Nephron progenitor cell (in vitro differentiated cells): ENCODE data around the gene RNF126.

Experiments
- DNase-seq: peaks from one replicate; pipeline ENCODE4 v3.0.0; 2021
- H3K27ac Mint-ChIP-seq: 2 replicates; pipeline ENCODE4 v1.8.0; 2021; ENCODE audit warnings: mild to moderate bottlenecking, moderate library complexity, mixed read lengths
- H3K27me3 Mint-ChIP-seq: 2 replicates; pipeline ENCODE4 v1.8.0; 2021; ENCODE audit warnings: mild to moderate bottlenecking, low read depth, mixed read lengths; ENCODE audit not compliant: poor library complexity
- H3K36me3 Mint-ChIP-seq: 2 replicates; pipeline ENCODE4 v1.8.0; 2021; ENCODE audit warnings: low read depth, mixed read lengths
- H3K4me1 Mint-ChIP-seq: 2 replicates; pipeline ENCODE4 v1.8.0; 2021; ENCODE audit warnings: mixed read lengths
- H3K4me3 Mint-ChIP-seq: 2 replicates; pipeline ENCODE4 v1.8.0; 2021; ENCODE audit warnings: mild to moderate bottlenecking, moderate library complexity, mixed read lengths
- H3K9me3 Mint-ChIP-seq: 2 replicates; pipeline ENCODE4 v1.8.0; 2021; ENCODE audit warnings: mild to moderate bottlenecking, moderate library complexity, mixed read lengths
- TF ChIP-seq, protein P1 (sequence below): fragments of 200-600 bp; sonication (generic); IDR thresholded peaks from 2 replicates; pipeline ENCODE4 v1.5.0; 2021; ENCODE audit warnings: antibody characterized with exemption

RNF126 gene

DNA sequence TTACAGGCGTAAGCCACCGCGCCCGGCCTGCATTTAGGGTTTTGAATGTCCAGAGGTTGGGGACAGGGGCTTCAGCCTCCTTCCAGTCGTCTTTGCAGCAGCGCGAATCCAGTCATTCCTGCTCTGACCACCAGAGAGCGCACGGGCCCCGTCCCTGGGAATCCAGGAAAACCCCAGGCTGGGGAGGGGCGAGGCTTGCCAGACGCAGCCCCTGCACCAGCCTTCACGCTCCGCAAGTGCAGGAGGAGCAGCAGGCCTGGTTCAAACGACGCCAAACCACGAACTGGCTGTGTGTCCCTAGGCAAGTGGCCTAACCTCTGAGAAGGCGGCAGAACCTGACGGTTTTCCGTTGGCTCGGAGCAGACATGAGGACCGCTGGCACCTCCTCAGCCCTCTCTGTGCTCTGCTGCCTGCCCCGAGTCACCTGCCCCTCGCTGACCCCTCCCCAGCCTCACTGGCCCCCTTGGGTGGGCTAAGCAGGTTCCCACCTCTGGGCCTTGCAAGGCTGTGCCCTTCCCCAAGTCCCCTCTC lies 2.0 kb upstream of the RNF126 start:
- peak overlapping the region; percentile 56 for H3K4me3 Mint-ChIP-seq
- TF ChIP-seq, protein P1, sequence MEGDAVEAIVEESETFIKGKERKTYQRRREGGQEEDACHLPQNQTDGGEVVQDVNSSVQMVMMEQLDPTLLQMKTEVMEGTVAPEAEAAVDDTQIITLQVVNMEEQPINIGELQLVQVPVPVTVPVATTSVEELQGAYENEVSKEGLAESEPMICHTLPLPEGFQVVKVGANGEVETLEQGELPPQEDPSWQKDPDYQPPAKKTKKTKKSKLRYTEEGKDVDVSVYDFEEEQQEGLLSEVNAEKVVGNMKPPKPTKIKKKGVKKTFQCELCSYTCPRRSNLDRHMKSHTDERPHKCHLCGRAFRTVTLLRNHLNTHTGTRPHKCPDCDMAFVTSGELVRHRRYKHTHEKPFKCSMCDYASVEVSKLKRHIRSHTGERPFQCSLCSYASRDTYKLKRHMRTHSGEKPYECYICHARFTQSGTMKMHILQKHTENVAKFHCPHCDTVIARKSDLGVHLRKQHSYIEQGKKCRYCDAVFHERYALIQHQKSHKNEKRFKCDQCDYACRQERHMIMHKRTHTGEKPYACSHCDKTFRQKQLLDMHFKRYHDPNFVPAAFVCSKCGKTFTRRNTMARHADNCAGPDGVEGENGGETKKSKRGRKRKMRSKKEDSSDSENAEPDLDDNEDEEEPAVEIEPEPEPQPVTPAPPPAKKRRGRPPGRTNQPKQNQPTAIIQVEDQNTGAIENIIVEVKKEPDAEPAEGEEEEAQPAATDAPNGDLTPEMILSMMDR: peak; percentile 90
- no peaks in the 10 kb centered on the region for H3K36me3 Mint-ChIP-seq
- peaks cover 18% of the 10 kb centered on the region for H3K4me1 Mint-ChIP-seq
- H3K27ac Mint-ChIP-seq: no peak overlapping the region
- H3K27me3 Mint-ChIP-seq: peaks cover 4% of the 10 kb centered on the region
- DNase-seq: peak; percentile 97
- H3K9me3 Mint-ChIP-seq: peaks cover 24% of the 10 kb centered on the region

DNA sequence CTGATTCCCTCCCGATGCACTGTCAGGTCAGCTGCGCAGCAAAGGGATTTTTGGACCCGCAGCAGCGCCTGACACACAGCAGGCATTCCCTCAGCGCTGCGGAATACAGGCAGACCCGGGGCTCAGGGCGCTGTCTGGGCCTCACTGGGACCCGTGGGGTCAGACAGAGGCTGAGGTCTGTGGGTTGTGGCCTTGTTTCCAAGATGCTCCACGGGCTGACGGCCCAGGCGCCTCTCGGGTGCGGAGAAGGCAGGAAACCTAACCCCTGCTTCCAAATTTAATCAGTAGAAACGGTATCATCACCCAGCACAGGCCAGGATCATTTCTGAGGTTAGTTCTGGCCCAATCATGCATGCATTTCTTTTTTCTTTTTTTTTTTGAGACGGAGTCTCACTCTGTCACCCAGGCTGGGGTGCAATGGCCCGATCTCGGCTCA lies 686 bp upstream of the RNF126 start:
- peaks cover 17% of the 10 kb centered on the region for H3K9me3 Mint-ChIP-seq
- TF ChIP-seq, protein P1: no peak
- no peak for DNase-seq
- H3K27me3 Mint-ChIP-seq: peaks cover 4% of the 10 kb centered on the region
- no peak overlapping the region for H3K27ac Mint-ChIP-seq
- peak overlapping the region; percentile 80 for H3K4me3 Mint-ChIP-seq
- no peaks in the 10 kb centered on the region for H3K36me3 Mint-ChIP-seq
- peaks cover 24% of the 10 kb centered on the region for H3K4me1 Mint-ChIP-seq

DNA sequence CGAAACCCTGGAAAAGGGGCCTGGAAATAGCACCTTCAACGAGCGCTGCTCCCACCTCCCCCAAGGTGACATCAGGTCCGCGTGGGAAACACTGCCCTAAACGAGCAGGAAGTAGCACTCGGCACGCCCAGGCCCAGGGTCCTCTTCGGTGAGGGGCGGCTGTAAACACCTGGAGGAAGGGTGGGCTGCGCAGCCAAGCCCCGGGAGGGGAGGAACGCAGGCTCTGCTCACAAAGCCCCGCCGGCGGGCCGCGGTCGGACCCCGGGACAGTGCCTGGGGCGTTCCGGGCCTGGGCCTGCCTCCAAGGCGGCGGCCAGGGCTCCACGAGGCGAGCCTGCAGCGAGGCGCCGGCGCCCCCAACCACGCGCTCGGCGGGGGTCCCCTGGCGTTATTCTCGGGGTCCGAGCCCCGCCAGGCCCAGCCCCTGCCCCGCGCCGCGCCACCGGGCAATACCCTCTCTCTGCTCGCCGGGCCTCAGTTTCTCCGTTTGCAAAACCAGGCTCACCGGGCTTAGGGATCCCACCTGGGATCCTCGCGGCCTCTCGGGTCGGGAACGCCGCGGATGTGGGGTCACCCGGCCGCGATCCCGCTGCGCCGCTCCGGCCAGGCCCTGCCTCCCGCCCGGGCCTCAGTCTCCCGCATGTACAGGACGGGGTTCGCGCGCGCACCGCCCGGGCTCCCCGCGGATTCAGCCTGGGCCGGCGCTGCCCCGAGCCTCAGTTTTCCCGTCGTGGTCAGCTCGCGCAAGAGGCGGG lies 630 bp downstream of the RNF126 start:
- TF ChIP-seq, protein P1: no peak
- H3K36me3 Mint-ChIP-seq: no peaks in the 10 kb centered on the region
- H3K9me3 Mint-ChIP-seq: peaks cover 8% of the 10 kb centered on the region
- peaks cover 4% of the 10 kb centered on the region for H3K27me3 Mint-ChIP-seq
- DNase-seq: peak; percentile 46
- peaks cover 24% of the 10 kb centered on the region for H3K4me1 Mint-ChIP-seq
- peak overlapping the region; percentile 79 for H3K4me3 Mint-ChIP-seq
- H3K27ac Mint-ChIP-seq: no peak overlapping the region

DNA sequence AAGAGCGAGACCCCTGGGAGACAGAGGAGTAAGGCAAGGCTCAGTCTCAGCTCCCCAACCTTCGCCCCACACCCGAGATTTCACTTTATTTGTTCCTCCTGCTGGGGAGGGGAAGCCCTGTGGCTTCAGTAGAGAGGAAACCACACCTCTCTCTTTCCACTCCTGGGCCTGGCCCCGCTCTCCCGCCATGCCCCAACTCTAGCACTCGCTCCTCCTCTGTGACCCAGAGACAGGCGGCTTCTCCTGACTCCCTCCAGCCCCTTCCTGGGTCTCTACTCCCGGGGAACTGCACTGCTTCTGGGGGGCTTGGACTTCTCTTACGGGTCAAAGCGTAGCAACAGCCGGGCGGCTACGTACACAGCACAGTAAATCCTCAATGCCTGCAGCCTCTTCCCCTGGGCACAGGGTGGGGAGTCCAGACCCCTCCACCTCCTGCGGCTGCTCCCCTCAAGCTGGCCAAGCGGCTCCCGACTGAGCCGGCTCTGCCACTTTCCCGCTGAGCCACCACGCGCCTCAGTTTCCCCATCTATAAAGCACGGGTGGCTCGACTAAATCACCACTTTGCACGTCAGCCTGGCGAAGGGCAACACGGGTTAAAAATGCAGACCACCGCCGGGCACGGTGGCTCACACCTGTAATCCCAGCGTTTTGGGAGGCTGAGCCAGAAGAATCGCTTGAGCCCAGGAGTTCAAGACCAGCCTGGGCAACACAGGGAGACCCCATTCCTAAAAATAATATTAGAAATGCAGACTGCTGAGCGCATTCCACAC lies 1.4 kb downstream of the RNF126 start:
- peaks cover 4% of the 10 kb centered on the region for H3K27me3 Mint-ChIP-seq
- peak overlapping the region; percentile 79 for H3K4me3 Mint-ChIP-seq
- DNase-seq: no peak
- TF ChIP-seq, protein P1: no peak
- H3K9me3 Mint-ChIP-seq: peaks cover 3% of the 10 kb centered on the region
- H3K27ac Mint-ChIP-seq: no peak overlapping the region
- no peaks in the 10 kb centered on the region for H3K36me3 Mint-ChIP-seq
- peaks cover 24% of the 10 kb centered on the region for H3K4me1 Mint-ChIP-seq

DNA sequence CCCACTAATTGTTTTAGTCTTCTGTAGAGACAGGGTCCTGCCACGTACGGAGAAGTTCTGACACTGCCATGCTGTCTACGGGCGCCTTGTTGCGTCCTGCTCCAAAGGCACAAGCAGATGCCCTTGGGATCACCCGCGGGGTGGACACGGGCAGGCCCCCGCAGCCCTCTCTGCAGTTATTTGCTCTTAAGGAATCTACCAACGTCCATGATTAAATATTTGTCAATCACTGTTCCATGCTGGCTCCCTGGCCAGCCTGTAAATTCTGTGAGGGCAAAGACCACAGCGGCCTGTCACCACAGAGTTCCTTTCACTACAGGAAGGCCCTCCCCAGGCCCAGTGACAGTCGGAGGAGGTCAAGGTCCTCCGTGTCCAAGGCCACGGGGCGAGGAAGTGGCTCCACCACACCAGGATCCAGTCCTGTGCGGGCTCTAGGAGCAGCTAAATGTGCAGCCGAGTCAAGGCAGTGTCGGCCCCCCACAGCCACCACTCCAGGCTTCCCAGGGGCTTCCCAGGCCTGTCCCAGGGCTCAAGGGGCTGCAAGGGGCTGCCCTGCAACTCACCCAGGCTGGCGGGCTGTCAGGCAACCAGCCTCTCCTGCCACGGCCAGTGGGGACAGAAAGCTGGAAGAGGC lies 2.1 kb downstream of the RNF126 start:
- peak overlapping the region; percentile 79 for H3K4me3 Mint-ChIP-seq
- H3K4me1 Mint-ChIP-seq: peaks cover 28% of the 10 kb centered on the region
- TF ChIP-seq, protein P1: no peak
- peaks cover 4% of the 10 kb centered on the region for H3K27me3 Mint-ChIP-seq
- no peak for DNase-seq
- H3K27ac Mint-ChIP-seq: peak overlapping the region; percentile 36
- no peaks in the 10 kb centered on the region for H3K9me3 Mint-ChIP-seq
- H3K36me3 Mint-ChIP-seq: peaks cover 3% of the 10 kb centered on the region
